OCI-LY3 (cell line): ENCODE measurements around the gene HSBP1L1.

ENCODE experiments used
- H2AFZ ChIP-seq: fragments of 200-600, 300-600 bp; shearing (Covaris generic); 2 replicates; pipeline ENCODE4 v1.6.0; 2014; ENCODE audit warnings: antibody characterized with exemption, low read depth, low read length
- H3K27ac ChIP-seq: fragments of 200-600, 300-600 bp; sonication (generic); 2 replicates; pipeline ENCODE4 v1.5.1; 2014; ENCODE audit warnings: mild to moderate bottlenecking, low read length, moderate library complexity, mixed read lengths
- H3K27me3 ChIP-seq: fragments of 200-600, 300-600 bp; sonication (generic); 2 replicates; pipeline ENCODE4 v1.6.1; 2014; ENCODE audit warnings: low read depth, low read length, mixed read lengths
- H3K36me3 ChIP-seq: fragments of 200-600, 300-600 bp; sonication (generic); replicated peaks from 2 replicates; pipeline ENCODE3; 2014; ENCODE audit warnings: low read depth, low read length, mixed read lengths
- H3K4me1 ChIP-seq: fragments of 300-600, 200-600 bp; sonication (generic); 2 replicates; pipeline ENCODE4 v1.6.1; 2014; ENCODE audit warnings: low read length, mixed read lengths
- H3K4me2 ChIP-seq: fragments of 200-600, 300-600 bp; sonication (generic); 2 replicates; pipeline ENCODE4 v1.6.1; 2014; ENCODE audit warnings: low read length, mixed read lengths
- H3K4me3 ChIP-seq: fragments of 300-600, 200-600 bp; sonication (generic); 2 replicates; pipeline ENCODE4 v1.5.1; 2014; ENCODE audit warnings: antibody characterized with exemption, mild to moderate bottlenecking, low read length, moderate library complexity
- H3K79me2 ChIP-seq: fragments of 300-600, 200-600 bp; shearing (Covaris generic); 2 replicates; pipeline ENCODE4 v1.6.1; 2014; ENCODE audit warnings: mild to moderate bottlenecking, low read length, mixed read lengths
- H3K9ac ChIP-seq: fragments of 300-600, 200-600 bp; shearing (Covaris generic); 2 replicates; pipeline ENCODE4 v1.6.0; 2014; ENCODE audit warnings: mild to moderate bottlenecking, low read length, moderate library complexity
- H3K9me3 ChIP-seq: fragments of 200-600, 300-600 bp; shearing (Covaris generic); 2 replicates; pipeline ENCODE4 v1.6.1; 2014; ENCODE audit warnings: low read length, mixed read lengths; ENCODE audit not compliant: insufficient read depth
- H4K20me1 ChIP-seq: fragments of 200-600, 300-600 bp; sonication (generic); 2 replicates; pipeline ENCODE4 v1.6.1; 2016; ENCODE audit warnings: low read length, mixed read lengths; ENCODE audit not compliant: insufficient read depth
- CTCF ChIP-seq: fragments of 200-600, 300-600 bp; sonication (generic); IDR thresholded peaks from 2 replicates; pipeline ENCODE4 v1.5.1; 2014; ENCODE audit warnings: antibody characterized with exemption, low read length, low read depth
- EZH2phosphoT487 ChIP-seq: fragments of 200-600 bp; shearing (Covaris generic); IDR thresholded peaks from 2 replicates; pipeline ENCODE4 v1.6.1; 2018; ENCODE audit warnings: antibody characterized with exemption, mixed run types, low read depth

Gene HSBP1L1

GRCh38 chr18:79950515-79951341 lies 13.7 kb upstream of the HSBP1L1 start:
- Histone ChIP-seq H3K79me2 (peaks cover 54% of the 10 kb centered on the region), H4K20me1 (peaks cover 43% of the 10 kb centered on the region), H3K9ac (peak overlapping the region; percentile 83), H3K36me3 (peaks cover 16% of the 10 kb centered on the region), H3K9me3 (no peaks in the 10 kb centered on the region), H3K27me3 (no peaks in the 10 kb centered on the region), H3K4me2 (peak overlapping the region; percentile 89), H3K4me3 (peak overlapping the region; percentile 82), H2AFZ (no peak overlapping the region), H3K4me1 (peaks cover 16% of the 10 kb centered on the region), H3K27ac (peak overlapping the region; percentile 62)
- TF ChIP-seq CTCF (no peak), EZH2phosphoT487 (no peak)

GRCh38 chr18:79951545-79952455 lies 12.6 kb upstream of the HSBP1L1 start, which contains the start of gene SLC66A2:
Gene SLC66A2 (minus strand): TSS chr18:79951653. CDS start chr18:79950926, 727 bp downstream.
- Histone ChIP-seq H2AFZ (peak within 1 kb of the TSS; percentile 25), H3K9me3 (no peaks in the 10 kb centered on the region), H3K4me3 (peak within 1 kb of the TSS; percentile 82), H3K79me2 (peaks cover 43% of the 10 kb centered on the region), H3K9ac (peak within 1 kb of the TSS; percentile 83), H3K27me3 (no peaks in the 10 kb centered on the region), H3K4me2 (peak within 1 kb of the TSS; percentile 89), H3K4me1 (peaks cover 16% of the 10 kb centered on the region), H3K36me3 (peaks cover 16% of the 10 kb centered on the region), H3K27ac (peak within 1 kb of the TSS; percentile 62), H4K20me1 (peaks cover 33% of the 10 kb centered on the region)
- TF ChIP-seq EZH2phosphoT487 (no peak), CTCF (0 out of 2 replicates have a peak, but pooled peaks have one; percentile 16)

GRCh38 chr18:79952456-79952995 lies 11.9 kb upstream of the HSBP1L1 start:
- Histone ChIP-seq H3K27me3 (no peaks in the 10 kb centered on the region), H3K4me1 (peaks cover 16% of the 10 kb centered on the region), H2AFZ (no peak overlapping the region), H3K36me3 (peaks cover 12% of the 10 kb centered on the region), H3K79me2 (peaks cover 38% of the 10 kb centered on the region), H4K20me1 (peaks cover 28% of the 10 kb centered on the region), H3K4me2 (no peak overlapping the region), H3K4me3 (no peak overlapping the region), H3K9ac (no peak overlapping the region), H3K27ac (no peak overlapping the region), H3K9me3 (no peaks in the 10 kb centered on the region)
- no peak for TF ChIP-seq EZH2phosphoT487
- TF ChIP-seq CTCF: no peak
